Parathyroid adenoma (tissue), 2 donors: ENCODE data around the gene SRBD1.

Source experiments
- H2AFZ ChIP-seq: fragments of 300-600 bp; sonication (generic); one replicate; pipeline ENCODE4 v1.7.0; 2017; ENCODE audit warnings: antibody characterized with exemption, mild to moderate bottlenecking
- H3K27ac ChIP-seq: fragments of 300-600 bp; sonication (generic); one replicate; pipeline ENCODE4 v1.7.0; 2017
- H3K27me3 ChIP-seq: fragments of 300-600 bp; sonication (generic); one replicate; pipeline ENCODE4 v1.7.0; 2017; ENCODE audit warnings: low read length; ENCODE audit not compliant: control insufficient read depth, insufficient read depth
- H3K36me3 ChIP-seq: fragments of 300-600 bp; sonication (generic); one replicate; pipeline ENCODE4 v1.7.0; 2017; ENCODE audit warnings: low read length; ENCODE audit not compliant: control insufficient read depth, insufficient read depth
- H3K4me1 ChIP-seq: fragments of 300-600 bp; sonication (generic); one replicate; pipeline ENCODE4 v1.7.0; 2017; ENCODE audit warnings: control low read depth
- H3K4me2 ChIP-seq: fragments of 300-600 bp; sonication (generic); one replicate; pipeline ENCODE4 v1.7.0; 2017; ENCODE audit warnings: low read length
- H3K4me3 ChIP-seq: fragments of 300-600 bp; sonication (generic); one replicate; pipeline ENCODE4 v1.7.0; 2017; ENCODE audit warnings: low read depth, low read length
- H3K79me2 ChIP-seq: fragments of 300-600 bp; sonication (generic); one replicate; pipeline ENCODE4 v1.7.0; 2017; ENCODE audit warnings: control low read depth
- H3K9ac ChIP-seq: fragments of 300-600 bp; sonication (generic); one replicate; pipeline ENCODE4 v1.7.0; 2017; ENCODE audit warnings: mild to moderate bottlenecking
- H3K9me3 ChIP-seq: fragments of 300-600 bp; sonication (generic); one replicate; pipeline ENCODE4 v1.7.0; 2017; ENCODE audit warnings: low read length; ENCODE audit not compliant: control insufficient read depth
- TF ChIP-seq, protein P1 (sequence below): fragments of 300-600 bp; sonication (generic); IDR thresholded peaks from one replicate; pipeline ENCODE4 v1.7.0; 2017; ENCODE audit warnings: antibody characterized with exemption, mild to moderate bottlenecking
- donor health status: primary hyperparathyroidism.

Gene SRBD1

DNA sequence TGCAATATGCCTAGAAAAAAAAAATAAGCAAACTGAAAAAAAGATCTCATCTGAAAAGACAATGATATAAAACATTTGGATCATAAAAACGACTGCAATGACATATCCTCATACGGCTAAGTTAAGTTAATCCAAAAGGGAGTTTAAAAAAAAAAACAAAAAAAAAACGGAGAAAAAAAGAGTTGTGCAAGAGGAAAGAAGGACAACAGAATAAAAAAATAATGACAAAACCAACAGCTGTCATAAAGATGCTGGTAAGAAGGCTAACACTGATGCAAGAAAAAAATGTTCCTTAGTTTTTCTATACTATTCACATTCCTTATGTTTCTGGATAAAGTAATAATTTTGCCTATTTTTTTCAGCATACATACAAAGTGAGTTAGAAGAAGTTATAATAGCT is 192.5 kb downstream of the SRBD1 start:
- no peak overlapping the region for H3K4me2 ChIP-seq
- no peaks in the 10 kb centered on the region for H3K36me3 ChIP-seq
- H2AFZ ChIP-seq: no peak overlapping the region
- no peak overlapping the region for H3K27ac ChIP-seq
- H3K9ac ChIP-seq: no peak overlapping the region
- no peaks in the 10 kb centered on the region for H3K79me2 ChIP-seq
- no peaks in the 10 kb centered on the region for H3K4me1 ChIP-seq
- TF ChIP-seq, protein P1, sequence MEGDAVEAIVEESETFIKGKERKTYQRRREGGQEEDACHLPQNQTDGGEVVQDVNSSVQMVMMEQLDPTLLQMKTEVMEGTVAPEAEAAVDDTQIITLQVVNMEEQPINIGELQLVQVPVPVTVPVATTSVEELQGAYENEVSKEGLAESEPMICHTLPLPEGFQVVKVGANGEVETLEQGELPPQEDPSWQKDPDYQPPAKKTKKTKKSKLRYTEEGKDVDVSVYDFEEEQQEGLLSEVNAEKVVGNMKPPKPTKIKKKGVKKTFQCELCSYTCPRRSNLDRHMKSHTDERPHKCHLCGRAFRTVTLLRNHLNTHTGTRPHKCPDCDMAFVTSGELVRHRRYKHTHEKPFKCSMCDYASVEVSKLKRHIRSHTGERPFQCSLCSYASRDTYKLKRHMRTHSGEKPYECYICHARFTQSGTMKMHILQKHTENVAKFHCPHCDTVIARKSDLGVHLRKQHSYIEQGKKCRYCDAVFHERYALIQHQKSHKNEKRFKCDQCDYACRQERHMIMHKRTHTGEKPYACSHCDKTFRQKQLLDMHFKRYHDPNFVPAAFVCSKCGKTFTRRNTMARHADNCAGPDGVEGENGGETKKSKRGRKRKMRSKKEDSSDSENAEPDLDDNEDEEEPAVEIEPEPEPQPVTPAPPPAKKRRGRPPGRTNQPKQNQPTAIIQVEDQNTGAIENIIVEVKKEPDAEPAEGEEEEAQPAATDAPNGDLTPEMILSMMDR: no peak
- H3K27me3 ChIP-seq: no peaks in the 10 kb centered on the region
- no peak overlapping the region for H3K4me3 ChIP-seq
- H3K9me3 ChIP-seq: no peaks in the 10 kb centered on the region

DNA sequence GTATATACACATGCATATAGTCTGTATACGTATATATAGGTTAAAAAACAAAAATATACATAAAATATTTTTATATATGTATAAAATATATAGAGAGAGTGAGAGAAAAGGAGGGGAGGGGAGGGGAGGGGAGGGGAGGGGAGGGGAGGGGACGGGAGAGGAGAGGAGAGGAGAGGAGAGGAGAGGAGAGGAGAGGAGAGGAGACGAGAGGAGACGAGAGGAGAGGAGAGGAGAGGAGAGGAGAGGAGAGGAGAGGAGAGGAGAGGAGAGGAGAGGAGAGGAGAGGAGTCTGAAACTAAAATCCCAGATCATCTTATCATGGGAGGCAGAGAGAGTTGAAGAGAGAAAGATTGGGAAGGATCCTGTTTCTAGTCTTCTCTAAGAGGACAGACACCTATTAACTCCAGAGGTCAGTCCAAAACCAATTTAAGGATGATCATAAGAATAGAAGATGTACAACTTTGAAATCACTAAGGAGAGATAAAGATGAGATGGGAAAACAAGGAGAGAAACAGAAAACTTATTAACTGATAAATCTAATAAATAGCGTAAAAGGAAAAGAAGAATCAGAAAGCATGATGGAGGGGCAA is 195.4 kb downstream of the SRBD1 start:
- H3K4me1 ChIP-seq: no peaks in the 10 kb centered on the region

DNA sequence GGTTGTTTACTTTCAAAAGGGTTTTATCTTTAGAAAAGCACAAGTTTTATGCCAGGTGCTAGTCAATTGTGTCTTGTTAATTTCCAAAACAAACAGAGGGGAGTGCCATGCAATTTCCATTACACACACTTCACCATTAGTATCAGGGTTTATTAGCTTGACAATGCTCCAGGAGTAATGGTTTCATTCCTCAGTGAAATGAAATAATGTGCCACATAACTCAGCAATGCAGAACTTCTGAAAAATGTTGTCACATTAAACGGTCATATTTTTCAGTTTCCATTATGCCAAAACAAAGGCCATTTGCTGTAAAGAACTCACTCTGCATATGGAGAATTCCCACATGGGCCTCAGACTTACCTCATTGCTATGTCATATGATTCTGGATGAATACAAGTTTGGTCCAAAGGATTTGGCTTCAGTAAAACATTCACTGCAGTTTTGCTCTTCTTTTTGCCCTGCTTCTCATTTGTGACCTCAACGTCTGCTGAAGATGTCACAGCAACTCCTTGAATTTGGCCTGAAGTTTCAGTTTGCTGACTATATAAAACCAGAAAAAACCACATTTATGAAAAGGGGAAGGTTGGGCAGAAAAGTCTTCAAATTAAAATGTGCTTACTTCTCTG is 198.2 kb downstream of the SRBD1 start:
- H3K27ac ChIP-seq: no peak overlapping the region
- no peaks in the 10 kb centered on the region for H3K9me3 ChIP-seq
- H3K4me2 ChIP-seq: no peak overlapping the region
- H3K36me3 ChIP-seq: no peaks in the 10 kb centered on the region
- no peaks in the 10 kb centered on the region for H3K79me2 ChIP-seq
- TF ChIP-seq, protein P1: no peak
- H3K27me3 ChIP-seq: no peaks in the 10 kb centered on the region
- no peak overlapping the region for H3K9ac ChIP-seq
- H3K4me1 ChIP-seq: no peaks in the 10 kb centered on the region
- H3K4me3 ChIP-seq: no peak overlapping the region
- H2AFZ ChIP-seq: no peak overlapping the region

More for the DNA sequence above, 195.4 kb downstream of the SRBD1 start:
- Histone ChIP-seq H3K27ac (no peak overlapping the region), H3K4me3 (no peak overlapping the region), H3K27me3 (no peaks in the 10 kb centered on the region), H3K4me2 (no peak overlapping the region), H3K9ac (no peak overlapping the region), H3K36me3 (no peaks in the 10 kb centered on the region), H3K79me2 (no peaks in the 10 kb centered on the region), H2AFZ (no peak overlapping the region), H3K9me3 (no peaks in the 10 kb centered on the region)
- TF ChIP-seq, protein P1: no peak

DNA sequence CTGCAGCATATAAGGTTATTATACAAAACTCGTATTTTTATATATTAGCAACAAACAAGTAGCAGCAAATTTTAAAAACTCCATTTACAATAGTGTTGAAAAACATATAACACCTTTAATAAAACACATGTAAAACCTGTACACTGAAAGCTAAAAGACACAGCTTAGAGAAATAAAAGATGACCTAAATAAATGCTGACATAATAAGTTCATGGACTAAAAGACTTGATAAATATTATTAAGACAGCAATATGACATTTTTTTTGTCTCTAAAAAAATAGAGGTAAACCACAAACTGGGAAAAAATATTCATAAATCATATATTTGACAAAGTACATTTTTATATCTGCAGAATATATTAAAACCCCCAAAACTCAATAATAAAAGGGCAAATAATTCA is 201.4 kb downstream of the SRBD1 start:
- H3K4me1 ChIP-seq: peaks cover 12% of the 10 kb centered on the region
- TF ChIP-seq, protein P1: no peak
- H3K79me2 ChIP-seq: no peaks in the 10 kb centered on the region
- H3K27ac ChIP-seq: no peak overlapping the region
- H3K4me2 ChIP-seq: no peak overlapping the region
- H3K27me3 ChIP-seq: no peaks in the 10 kb centered on the region
- H3K4me3 ChIP-seq: no peak overlapping the region
- no peaks in the 10 kb centered on the region for H3K9me3 ChIP-seq
- no peak overlapping the region for H3K9ac ChIP-seq
- no peaks in the 10 kb centered on the region for H3K36me3 ChIP-seq
- H2AFZ ChIP-seq: no peak overlapping the region

DNA sequence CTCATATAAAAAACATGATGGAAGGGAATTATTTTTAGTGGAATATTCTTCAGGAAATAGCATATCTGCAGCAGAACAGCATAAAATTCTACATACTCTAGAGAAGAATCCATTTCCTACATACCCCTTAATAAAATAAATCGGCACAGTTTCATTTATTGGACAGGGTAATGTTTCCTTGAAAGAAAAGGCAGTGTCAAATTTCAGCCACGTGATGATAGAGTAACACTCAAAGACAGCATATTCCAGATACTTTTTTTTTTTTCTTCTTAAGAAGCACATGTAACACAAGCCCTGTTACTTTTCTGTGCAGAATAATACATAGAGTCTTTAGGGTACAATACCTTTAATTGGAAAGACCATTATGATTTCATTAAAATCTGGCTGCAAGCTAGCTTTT is 204.4 kb downstream of the SRBD1 start:
- Histone ChIP-seq H3K27me3 (no peaks in the 10 kb centered on the region), H3K4me2 (no peak overlapping the region), H3K9me3 (no peaks in the 10 kb centered on the region), H3K36me3 (no peaks in the 10 kb centered on the region), H3K27ac (no peak overlapping the region), H3K79me2 (no peaks in the 10 kb centered on the region), H2AFZ (no peak overlapping the region), H3K9ac (no peak overlapping the region), H3K4me3 (no peak overlapping the region), H3K4me1 (peaks cover 25% of the 10 kb centered on the region)
- TF ChIP-seq, protein P1: no peak
